GM12878 (cell line): ENCODE measurements around the gene LMO7. TPM values are rescaled to one million over a fixed set of nuclear protein-coding genes. Genes with fewer than 3 reads are reported as not detected.

Experiments used
- ATAC-seq: fragments of 200-7000 bp; cut with Tn5 transposase; 3 replicates; pipeline ENCODE4 v1.9.1; 2020; ENCODE audit warnings: mild to moderate bottlenecking, moderate library complexity
- BruUV-seq: library from RNA; stranded (reverse); fragments of 400-500 nt; replicated peaks from 2 replicates; lab custom pipeline; 2021; lab: Mats Ljungman, UMichigan
- CTCF ChIA-PET: fragments of 300-600 bp; sonication (Branson Sonifier 250); formaldehyde crosslinking; extraction: SDS; loops from one replicate; lab custom pipeline; 2021; ENCODE audit warnings: inconsistent platforms; lab: Yijun Ruan, JAX
- POLR2A ChIA-PET: fragments of 350-600 bp; formaldehyde crosslinking; extraction: SDS; loops from one replicate; lab custom pipeline; 2021; ENCODE audit warnings: inconsistent platforms; lab: Charles Lee
- RAD21 ChIA-PET: fragments of 300-600 bp; sonication (Branson Sonifier 250); formaldehyde crosslinking; loops from one replicate; lab custom pipeline; 2023; ENCODE audit warnings: antibody characterized with exemption; ENCODE audit not compliant: unreplicated experiment; lab: Charles Lee
- SMC1A ChIA-PET: fragments of 300-600 bp; sonication (Branson Sonifier 250); formaldehyde crosslinking; loops from one replicate; lab custom pipeline; 2023; ENCODE audit not compliant: unreplicated experiment, uncharacterized antibody; lab: Charles Lee
- DNase-seq: peaks from one replicate; pipeline ENCODE4 v3.0.0-alpha.2; 2011; ENCODE audit warnings: low read depth, low spot score
- FAIRE-seq: peaks from 3 replicates; lab custom pipeline; 2011; peaks lifted over from hg19 to GRCh38; lab: Jason Lieb, UNC
- H2AFZ ChIP-seq: 2 replicates; pipeline ENCODE4 v1.6.0; 2011; ENCODE audit warnings: low read depth, low read length, control low read depth; ENCODE audit not compliant: control insufficient read depth
- H3K27ac ChIP-seq: 2 replicates; pipeline ENCODE4 v1.5.1; 2011; ENCODE audit warnings: control low read depth; ENCODE audit not compliant: control insufficient read depth, insufficient read depth
- H3K27me3 ChIP-seq, 2 experiments: replicated peaks in 1 of 2; 2 replicates each; pipeline versions ENCODE4 v1.6.0 to v1.6.1; 2011; ENCODE audit warnings: low read length in 1 of 2; ENCODE audit not compliant: control insufficient read depth in 2 of 2, insufficient read depth in 2 of 2
- H3K36me3 ChIP-seq, 2 experiments: 2 replicates each; pipeline ENCODE4 v1.5.1; 2011; ENCODE audit warnings: low read length in 1 of 2; ENCODE audit not compliant: control insufficient read depth in 2 of 2, insufficient read depth in 2 of 2
- H3K4me1 ChIP-seq: 2 replicates; pipeline ENCODE4 v1.6.1; 2011; ENCODE audit warnings: mild to moderate bottlenecking, low read length, moderate library complexity, mixed read lengths; ENCODE audit not compliant: control insufficient read depth, insufficient read depth
- H3K4me2 ChIP-seq: 2 replicates; pipeline ENCODE4 v1.6.0; 2011; ENCODE audit warnings: control low read depth; ENCODE audit not compliant: control insufficient read depth, insufficient read depth
- H3K4me3 ChIP-seq: fragments of 200-600 bp; sonication (generic); 2 replicates; pipeline ENCODE4 v1.5.1; 2016
- H3K79me2 ChIP-seq: 2 replicates; pipeline ENCODE4 v1.6.0; 2011; ENCODE audit warnings: low read length; ENCODE audit not compliant: control insufficient read depth, insufficient read depth
- H3K9ac ChIP-seq: 2 replicates; pipeline ENCODE4 v1.8.0; 2011; ENCODE audit warnings: low read length, control low read depth, mixed read lengths; ENCODE audit not compliant: control insufficient read depth, insufficient read depth
- H3K9me3 ChIP-seq: replicated peaks from 3 replicates; pipeline ENCODE4 v1.5.1; 2011; ENCODE audit warnings: mild to moderate bottlenecking, low read length; ENCODE audit not compliant: control insufficient read depth, insufficient read depth
- H4K20me1 ChIP-seq: 2 replicates; pipeline ENCODE4 v1.6.0; 2011; ENCODE audit not compliant: control insufficient read depth, insufficient read depth
- CREB1 ChIP-seq: IDR thresholded peaks from 2 replicates; pipeline ENCODE4 v1.6.1; 2012; ENCODE audit warnings: low read depth, mild to moderate bottlenecking, inconsistent platforms
- EED ChIP-seq: sonication (generic); IDR thresholded peaks from 2 replicates; pipeline ENCODE4 v1.6.1; 2016; ENCODE audit warnings: antibody characterized with exemption, low read depth
- EP300 ChIP-seq, 2 experiments: fragments of 150-350 bp in 1 of 2; IDR thresholded peaks; 2 replicates each; pipeline ENCODE4 v1.6.1; 2011 to 2012; ENCODE audit warnings: low read depth in 2 of 2, low read length in 2 of 2, borderline replicate concordance in 1 of 2, improper control_type of control experiment in 1 of 2, inconsistent platforms in 1 of 2; ENCODE audit not compliant: control insufficient read depth in 1 of 2
- KLF5 ChIP-seq: fragments of 450-650 bp; IDR thresholded peaks from 2 replicates; pipeline ENCODE4 v1.6.1; 2014; ENCODE audit warnings: mild to moderate bottlenecking; ENCODE audit not compliant: partially characterized antibody
- MYC ChIP-seq: IDR thresholded peaks from 2 replicates; pipeline ENCODE4 v1.6.1; 2011; ENCODE audit warnings: mild to moderate bottlenecking, low read length, moderate library complexity, inconsistent platforms; ENCODE audit not compliant: insufficient read depth, insufficient replicate concordance, insufficient read length, severe bottlenecking
- RAD21 ChIP-seq: IDR thresholded peaks from 2 replicates; pipeline ENCODE4 v1.6.1; 2011; ENCODE audit warnings: mild to moderate bottlenecking, low read depth, low read length, moderate library complexity; ENCODE audit not compliant: insufficient read depth
- RCOR1 ChIP-seq: conservative IDR thresholded peaks from 2 replicates; pipeline ENCODE4 v1.6.1; 2012; ENCODE audit warnings: low read depth, low read length, improper control_type of control experiment
- SMAD5 ChIP-seq: IDR thresholded peaks from 2 replicates; pipeline ENCODE4 v1.6.1; 2016; ENCODE audit warnings: antibody characterized with exemption, low read depth
- SMC3 ChIP-seq: IDR thresholded peaks from 2 replicates; pipeline ENCODE4 v1.6.1; 2011; ENCODE audit warnings: low read length, improper control_type of control experiment, borderline replicate concordance
- YBX1 ChIP-seq: fragments of 450-650 bp; IDR thresholded peaks from 2 replicates; pipeline ENCODE4 v1.6.1; 2016; ENCODE audit warnings: antibody characterized with exemption
- WGBS: methylation state at CpG from one replicate; pipeline ENCODE4 v1.1.6; 2016; ENCODE audit warnings: low lambda C conversion rate; ENCODE audit not compliant: insufficient replicate concordance, insufficient coverage; ENCODE audit errors: missing lambda C conversion rate; 5-methylcytosine and 5-hydroxymethylcytosine counted together
- in situ Hi-C: fragments of 300-500 bp; cut with MboI; formaldehyde crosslinking; loops from 9 replicates; pipeline ENCODE4 v1.14.3; 2018; ENCODE audit warnings: mixed read lengths
- intact Hi-C: fragments of 100-400 bp; cut with micrococcal nuclease; formaldehyde crosslinking; loops from one replicate; pipeline ENCODE4 v1.14.2; 2022; ENCODE audit not compliant: unreplicated experiment
- polyA plus RNA-seq, 11 experiments: library from polyadenylated mRNA; depleted of rRNA in 4 of 11; unstranded in 6 of 11; stranded (reverse) in 5 of 11; fragments of >200 nt; fragmentation: Nextera tagmentation in 4 of 11; fragmentation: Illumina TruSeq in 1 of 11; extraction: Ambion mirVana in 4 of 11; extraction: Trizol in 1 of 11; gene quantifications; 1 replicate in 1 of 11; 2 replicates in 10 of 11; pipeline versions ENCODE4 v1.2.1 to v1.2.3, GENCODE V29; 2011 to 2016; ENCODE audit warnings: inconsistent platforms in 2 of 11, missing spikeins in 2 of 11, low read depth in 1 of 11
- total RNA-seq, 4 experiments: library from RNA; depleted of rRNA in 3 of 4; stranded (reverse); fragments of >200 nt in 3 of 4; fragmentation: Illumina TruSeq in 1 of 4; extraction: Trizol in 1 of 4; gene quantifications; 2 replicates each; pipeline versions ENCODE4 v1.2.1 to v1.2.3, GENCODE V29; 2013 to 2021
- TF ChIP-seq, protein P1 (sequence below): fragments of 450-650 bp; IDR thresholded peaks from 2 replicates; pipeline ENCODE4 v1.6.1; 2017; ENCODE audit warnings: mild to moderate bottlenecking, moderate library complexity
- TF ChIP-seq, protein P2 (sequence below): IDR thresholded peaks from 2 replicates; pipeline ENCODE4 v1.6.1; 2012; ENCODE audit warnings: improper control_type of control experiment, low read depth, low read length; ENCODE audit not compliant: insufficient replicate concordance
- TF ChIP-seq, protein P3 (sequence below): fragments of 450-650 bp; IDR thresholded peaks from 2 replicates; pipeline ENCODE4 v1.6.1; 2016; ENCODE audit warnings: mild to moderate bottlenecking

LMO7 gene
- total and polyA plus RNA-seq, 10 of the 15 experiments (the other 5 are each of a cell fraction or from before 2014, with no cell fraction given), result 8.5 to 67.8 (median 36.8) TPM

DNA sequence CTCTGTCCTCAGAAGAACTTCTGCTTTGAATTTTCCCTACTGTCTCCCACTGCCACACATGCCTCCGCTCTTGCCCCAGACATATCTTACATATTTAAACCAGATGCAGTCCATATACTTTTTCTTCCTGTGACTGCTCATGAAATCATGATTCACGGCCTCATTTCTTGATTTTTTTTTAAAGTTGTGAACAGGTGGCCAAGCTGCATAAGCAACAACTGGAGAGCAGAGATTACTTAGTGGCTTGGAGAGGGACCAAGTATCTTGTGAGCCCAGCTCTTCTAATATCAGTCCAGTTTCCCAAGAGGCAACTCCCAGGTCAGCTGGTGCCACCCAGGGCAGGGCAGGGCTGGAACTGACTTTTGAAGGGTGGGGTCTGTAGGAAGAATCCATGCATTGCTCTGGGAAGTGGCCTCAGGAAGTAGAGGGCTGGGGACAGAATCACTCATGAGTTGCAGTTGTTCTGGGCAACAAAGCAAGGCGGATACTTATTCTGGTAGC is 152.4 kb downstream of the LMO7 start:
- in situ Hi-C loops, result no loop called here
- TF ChIP-seq YBX1 (no peak), RCOR1 (no peak), EED (no peak), SMAD5 (no peak), KLF5 (no peak), CREB1 (no peak), SMC3 (no peak), MYC (no peak), EP300 (IDR thresholded peaks at IDR 0.05; ENCODE audit: borderline replicate concordance in 1 of 2, control insufficient read depth in 1 of 2, low read depth in 2 of 2, low read length in 2 of 2) (no peak), RAD21 (no peak)
- TF ChIP-seq, protein P1, sequence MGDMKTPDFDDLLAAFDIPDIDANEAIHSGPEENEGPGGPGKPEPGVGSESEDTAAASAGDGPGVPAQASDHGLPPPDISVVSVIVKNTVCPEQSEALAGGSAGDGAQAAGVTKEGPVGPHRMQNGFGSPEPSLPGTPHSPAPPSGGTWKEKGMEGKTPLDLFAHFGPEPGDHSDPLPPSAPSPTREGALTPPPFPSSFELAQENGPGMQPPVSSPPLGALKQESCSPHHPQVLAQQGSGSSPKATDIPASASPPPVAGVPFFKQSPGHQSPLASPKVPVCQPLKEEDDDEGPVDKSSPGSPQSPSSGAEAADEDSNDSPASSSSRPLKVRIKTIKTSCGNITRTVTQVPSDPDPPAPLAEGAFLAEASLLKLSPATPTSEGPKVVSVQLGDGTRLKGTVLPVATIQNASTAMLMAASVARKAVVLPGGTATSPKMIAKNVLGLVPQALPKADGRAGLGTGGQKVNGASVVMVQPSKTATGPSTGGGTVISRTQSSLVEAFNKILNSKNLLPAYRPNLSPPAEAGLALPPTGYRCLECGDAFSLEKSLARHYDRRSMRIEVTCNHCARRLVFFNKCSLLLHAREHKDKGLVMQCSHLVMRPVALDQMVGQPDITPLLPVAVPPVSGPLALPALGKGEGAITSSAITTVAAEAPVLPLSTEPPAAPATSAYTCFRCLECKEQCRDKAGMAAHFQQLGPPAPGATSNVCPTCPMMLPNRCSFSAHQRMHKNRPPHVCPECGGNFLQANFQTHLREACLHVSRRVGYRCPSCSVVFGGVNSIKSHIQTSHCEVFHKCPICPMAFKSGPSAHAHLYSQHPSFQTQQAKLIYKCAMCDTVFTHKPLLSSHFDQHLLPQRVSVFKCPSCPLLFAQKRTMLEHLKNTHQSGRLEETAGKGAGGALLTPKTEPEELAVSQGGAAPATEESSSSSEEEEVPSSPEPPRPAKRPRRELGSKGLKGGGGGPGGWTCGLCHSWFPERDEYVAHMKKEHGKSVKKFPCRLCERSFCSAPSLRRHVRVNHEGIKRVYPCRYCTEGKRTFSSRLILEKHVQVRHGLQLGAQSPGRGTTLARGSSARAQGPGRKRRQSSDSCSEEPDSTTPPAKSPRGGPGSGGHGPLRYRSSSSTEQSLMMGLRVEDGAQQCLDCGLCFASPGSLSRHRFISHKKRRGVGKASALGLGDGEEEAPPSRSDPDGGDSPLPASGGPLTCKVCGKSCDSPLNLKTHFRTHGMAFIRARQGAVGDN, result no peak
- TF ChIP-seq, protein P2, sequence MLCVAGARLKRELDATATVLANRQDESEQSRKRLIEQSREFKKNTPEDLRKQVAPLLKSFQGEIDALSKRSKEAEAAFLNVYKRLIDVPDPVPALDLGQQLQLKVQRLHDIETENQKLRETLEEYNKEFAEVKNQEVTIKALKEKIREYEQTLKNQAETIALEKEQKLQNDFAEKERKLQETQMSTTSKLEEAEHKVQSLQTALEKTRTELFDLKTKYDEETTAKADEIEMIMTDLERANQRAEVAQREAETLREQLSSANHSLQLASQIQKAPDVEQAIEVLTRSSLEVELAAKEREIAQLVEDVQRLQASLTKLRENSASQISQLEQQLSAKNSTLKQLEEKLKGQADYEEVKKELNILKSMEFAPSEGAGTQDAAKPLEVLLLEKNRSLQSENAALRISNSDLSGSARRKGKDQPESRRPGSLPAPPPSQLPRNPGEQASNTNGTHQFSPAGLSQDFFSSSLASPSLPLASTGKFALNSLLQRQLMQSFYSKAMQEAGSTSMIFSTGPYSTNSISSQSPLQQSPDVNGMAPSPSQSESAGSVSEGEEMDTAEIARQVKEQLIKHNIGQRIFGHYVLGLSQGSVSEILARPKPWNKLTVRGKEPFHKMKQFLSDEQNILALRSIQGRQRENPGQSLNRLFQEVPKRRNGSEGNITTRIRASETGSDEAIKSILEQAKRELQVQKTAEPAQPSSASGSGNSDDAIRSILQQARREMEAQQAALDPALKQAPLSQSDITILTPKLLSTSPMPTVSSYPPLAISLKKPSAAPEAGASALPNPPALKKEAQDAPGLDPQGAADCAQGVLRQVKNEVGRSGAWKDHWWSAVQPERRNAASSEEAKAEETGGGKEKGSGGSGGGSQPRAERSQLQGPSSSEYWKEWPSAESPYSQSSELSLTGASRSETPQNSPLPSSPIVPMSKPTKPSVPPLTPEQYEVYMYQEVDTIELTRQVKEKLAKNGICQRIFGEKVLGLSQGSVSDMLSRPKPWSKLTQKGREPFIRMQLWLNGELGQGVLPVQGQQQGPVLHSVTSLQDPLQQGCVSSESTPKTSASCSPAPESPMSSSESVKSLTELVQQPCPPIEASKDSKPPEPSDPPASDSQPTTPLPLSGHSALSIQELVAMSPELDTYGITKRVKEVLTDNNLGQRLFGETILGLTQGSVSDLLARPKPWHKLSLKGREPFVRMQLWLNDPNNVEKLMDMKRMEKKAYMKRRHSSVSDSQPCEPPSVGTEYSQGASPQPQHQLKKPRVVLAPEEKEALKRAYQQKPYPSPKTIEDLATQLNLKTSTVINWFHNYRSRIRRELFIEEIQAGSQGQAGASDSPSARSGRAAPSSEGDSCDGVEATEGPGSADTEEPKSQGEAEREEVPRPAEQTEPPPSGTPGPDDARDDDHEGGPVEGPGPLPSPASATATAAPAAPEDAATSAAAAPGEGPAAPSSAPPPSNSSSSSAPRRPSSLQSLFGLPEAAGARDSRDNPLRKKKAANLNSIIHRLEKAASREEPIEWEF, result no peak
- TF ChIP-seq, protein P3, sequence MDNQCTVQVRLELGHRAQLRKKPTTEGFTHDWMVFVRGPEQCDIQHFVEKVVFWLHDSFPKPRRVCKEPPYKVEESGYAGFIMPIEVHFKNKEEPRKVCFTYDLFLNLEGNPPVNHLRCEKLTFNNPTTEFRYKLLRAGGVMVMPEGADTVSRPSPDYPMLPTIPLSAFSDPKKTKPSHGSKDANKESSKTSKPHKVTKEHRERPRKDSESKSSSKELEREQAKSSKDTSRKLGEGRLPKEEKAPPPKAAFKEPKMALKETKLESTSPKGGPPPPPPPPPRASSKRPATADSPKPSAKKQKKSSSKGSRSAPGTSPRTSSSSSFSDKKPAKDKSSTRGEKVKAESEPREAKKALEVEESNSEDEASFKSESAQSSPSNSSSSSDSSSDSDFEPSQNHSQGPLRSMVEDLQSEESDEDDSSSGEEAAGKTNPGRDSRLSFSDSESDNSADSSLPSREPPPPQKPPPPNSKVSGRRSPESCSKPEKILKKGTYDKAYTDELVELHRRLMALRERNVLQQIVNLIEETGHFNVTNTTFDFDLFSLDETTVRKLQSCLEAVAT, result no peak

More for the DNA sequence above, 152.4 kb downstream of the LMO7 start:
- H3K27ac ChIP-seq, result no peak overlapping the region
- H3K4me3 ChIP-seq, result no peak overlapping the region
- DNase-seq, result no peak
- no peaks in the 10 kb centered on the region for H4K20me1 ChIP-seq
- H2AFZ ChIP-seq, result no peak overlapping the region
- CTCF ChIA-PET, result no interaction called here
- H3K4me1 ChIP-seq, result no peaks in the 10 kb centered on the region
- ATAC-seq, result no peak
- RAD21 ChIA-PET, result interaction anchor here (1.8 to 3.4 kb wide), 2 partner anchors 28 to 93 kb away, joined by 5 to 14 read pairs; no protein-coding TSS in a partner anchor
- H3K27me3 ChIP-seq, result no peaks in the 10 kb centered on the region
- FAIRE-seq, result no peak
- WGBS, result 82% methylated on average over 3 of the region's 3 CpGs
- H3K36me3 ChIP-seq, result no peaks in the 10 kb centered on the region
- intact Hi-C loops, result no loop called here
- SMC1A ChIA-PET, result interaction anchor here (1.4 kb wide), 2 partner anchors 9 to 20 kb away, joined by 3 to 4 read pairs; no protein-coding TSS in a partner anchor
- no peaks in the 10 kb centered on the region for H3K79me2 ChIP-seq
- no peak overlapping the region for H3K4me2 ChIP-seq
- no TSS peak for BruUV-seq
- no peaks in the 10 kb centered on the region; the same call in 2 of the 3 replicates for H3K9me3 ChIP-seq
- H3K9ac ChIP-seq, result no peak overlapping the region
- POLR2A ChIA-PET, result interaction anchor here (0.7 kb wide), 2 partner anchors 62 to 650 kb away, joined by 4 to 11 read pairs; no protein-coding TSS in a partner anchor
